ACHN (cell line): ENCODE measurements around the gene CDCA3.
A peak's percentile ranks its signal among the peaks of the same experiment; 100 is the strongest.

Source experiments
- DNase-seq: peaks from one replicate; pipeline ENCODE4 v3.0.0-alpha.2; 2015
- in situ Hi-C: cut with HindIII; loops from 2 replicates; pipeline ENCODE4 v1.10.0; 2017; ENCODE audit warnings: low sequenced_read_pairs, low pct_ligation_motif_present, low pct_unique_long_range_greater_than_20kb

CDCA3 gene

DNA sequence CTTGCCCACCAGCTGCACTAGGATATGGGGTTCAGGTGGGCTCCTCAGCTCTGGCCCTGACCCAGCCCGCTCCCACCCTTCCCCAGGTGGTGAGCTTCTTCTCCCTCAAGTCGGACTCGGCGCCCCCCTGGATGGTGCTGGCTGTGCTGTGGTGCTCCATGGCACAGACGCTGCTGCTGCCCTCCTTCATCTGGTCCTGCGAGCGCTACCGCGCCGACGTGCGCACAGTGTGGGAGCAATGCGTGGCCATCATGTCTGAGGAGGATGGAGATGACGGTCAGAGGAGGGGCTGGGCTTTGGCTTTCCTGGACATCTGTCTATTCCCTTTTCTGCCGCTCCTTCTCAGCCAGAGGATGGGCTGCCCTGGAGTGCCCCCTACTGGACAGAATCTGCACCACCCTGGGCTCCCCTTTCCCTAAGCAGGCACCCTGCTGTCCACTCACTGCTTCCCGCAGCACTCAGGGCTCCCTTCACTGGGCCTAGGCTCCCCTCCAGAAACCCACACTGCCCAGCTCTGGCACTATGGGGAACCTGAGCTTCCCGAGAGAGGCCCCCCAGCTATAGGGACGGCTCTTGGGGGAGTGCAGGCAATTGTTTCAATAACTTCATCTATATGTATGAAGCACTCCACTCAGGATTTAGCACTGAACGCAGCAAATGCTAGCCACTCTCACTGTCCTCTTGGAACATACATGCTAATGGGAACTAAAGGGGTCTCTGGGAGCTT, 25.5 kb downstream of the CDCA3 start:
- peak; percentile 90 for DNase-seq
- in situ Hi-C loops = no loop called here

DNA sequence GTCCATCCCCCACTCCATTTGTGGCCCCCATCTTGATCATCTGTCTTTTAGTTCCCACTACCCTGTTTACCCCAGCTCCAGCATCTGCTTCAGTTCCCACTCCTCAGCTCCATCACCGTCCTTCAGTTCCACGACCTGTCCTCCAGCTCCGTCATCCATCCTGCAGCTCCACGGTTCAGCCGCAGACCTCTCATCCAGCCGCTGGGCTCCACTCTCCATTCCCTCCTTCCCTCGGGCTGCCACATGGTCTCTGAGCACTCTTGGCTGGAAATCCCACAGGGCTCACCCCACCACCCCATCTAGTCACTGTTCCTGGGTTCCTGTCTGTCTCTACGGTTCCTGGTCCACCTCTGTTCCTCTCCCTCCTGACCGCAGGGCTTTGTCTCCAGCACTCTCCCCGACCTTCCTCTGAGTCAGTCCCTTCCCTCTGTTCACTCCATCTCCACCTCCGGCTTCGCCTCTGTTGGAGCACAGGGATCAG, 26.1 kb downstream of the CDCA3 start:
- DNase-seq = no peak
- in situ Hi-C loops = no loop called here

DNA sequence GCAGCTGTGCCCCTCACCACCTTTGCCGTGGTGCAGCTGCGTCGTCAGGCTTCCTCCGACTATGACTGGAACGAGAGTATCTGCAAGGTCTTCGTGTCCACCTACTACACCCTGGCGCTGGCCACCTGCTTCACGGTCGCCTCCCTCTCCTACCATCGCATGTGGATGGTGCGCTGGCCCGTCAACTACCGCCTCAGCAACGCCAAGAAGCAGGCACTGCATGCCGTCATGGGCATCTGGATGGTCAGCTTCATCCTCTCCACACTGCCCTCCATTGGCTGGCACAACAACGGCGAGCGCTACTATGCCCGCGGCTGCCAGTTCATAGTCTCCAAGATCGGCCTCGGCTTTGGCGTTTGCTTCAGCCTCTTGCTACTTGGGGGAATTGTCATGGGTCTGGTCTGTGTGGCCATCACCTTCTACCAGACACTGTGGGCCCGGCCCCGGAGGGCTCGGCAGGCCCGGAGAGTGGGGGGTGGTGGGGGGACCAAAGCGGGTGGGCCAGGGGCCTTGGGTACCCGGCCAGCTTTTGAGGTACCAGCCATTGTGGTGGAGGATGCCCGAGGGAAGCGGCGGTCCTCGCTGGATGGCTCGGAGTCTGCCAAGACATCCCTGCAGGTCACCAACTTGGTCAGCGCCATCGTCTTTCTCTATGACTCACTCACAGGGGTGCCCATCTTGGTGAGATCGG, 26.9 kb downstream of the CDCA3 start:
- in situ Hi-C loops = no loop called here
- no peak for DNase-seq

DNA sequence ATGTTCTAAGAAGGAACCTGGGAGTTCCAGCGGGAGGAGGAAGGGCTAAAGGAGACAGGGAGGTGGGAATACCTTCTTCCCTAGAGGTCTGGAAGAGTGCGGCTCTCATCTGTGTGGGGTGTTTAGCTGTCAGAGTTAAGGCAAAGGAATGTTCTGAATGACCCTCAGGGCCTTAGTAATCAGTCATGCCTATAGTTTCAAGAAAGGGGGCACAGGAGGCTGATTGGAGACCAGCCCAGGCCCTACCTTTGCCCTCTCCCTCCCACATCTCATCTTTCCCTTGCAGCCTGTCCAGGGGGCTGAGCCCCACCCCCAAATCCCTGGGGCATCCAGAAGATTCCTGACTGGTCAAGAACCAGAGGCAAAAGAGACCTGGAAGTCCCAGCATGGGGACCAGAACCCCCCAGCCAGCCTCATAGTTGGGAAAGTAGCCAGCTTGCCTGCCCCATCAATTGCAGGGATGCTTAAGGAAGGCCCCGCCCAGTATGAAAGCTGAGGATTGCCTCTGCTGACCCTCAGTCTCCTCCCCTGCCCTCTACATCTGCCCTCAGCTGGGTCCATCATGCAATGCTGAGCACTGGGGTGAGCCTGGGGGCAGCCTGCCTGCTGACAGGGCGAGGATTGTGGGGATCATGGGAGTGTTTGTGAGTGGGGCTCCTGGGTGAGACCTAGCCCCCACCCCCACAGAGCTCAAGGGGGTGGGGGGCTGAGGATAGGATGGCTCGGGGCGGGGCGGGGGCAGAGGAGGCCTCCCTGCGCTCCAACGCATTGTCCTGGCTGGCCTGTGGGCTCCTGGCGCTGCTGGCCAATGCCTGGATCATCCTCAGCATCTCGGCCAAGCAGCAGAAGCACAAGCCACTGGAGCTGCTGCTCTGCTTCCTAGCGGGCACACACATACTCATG, 27.7 kb downstream of the CDCA3 start:
- in situ Hi-C loops = no loop called here

DNA sequence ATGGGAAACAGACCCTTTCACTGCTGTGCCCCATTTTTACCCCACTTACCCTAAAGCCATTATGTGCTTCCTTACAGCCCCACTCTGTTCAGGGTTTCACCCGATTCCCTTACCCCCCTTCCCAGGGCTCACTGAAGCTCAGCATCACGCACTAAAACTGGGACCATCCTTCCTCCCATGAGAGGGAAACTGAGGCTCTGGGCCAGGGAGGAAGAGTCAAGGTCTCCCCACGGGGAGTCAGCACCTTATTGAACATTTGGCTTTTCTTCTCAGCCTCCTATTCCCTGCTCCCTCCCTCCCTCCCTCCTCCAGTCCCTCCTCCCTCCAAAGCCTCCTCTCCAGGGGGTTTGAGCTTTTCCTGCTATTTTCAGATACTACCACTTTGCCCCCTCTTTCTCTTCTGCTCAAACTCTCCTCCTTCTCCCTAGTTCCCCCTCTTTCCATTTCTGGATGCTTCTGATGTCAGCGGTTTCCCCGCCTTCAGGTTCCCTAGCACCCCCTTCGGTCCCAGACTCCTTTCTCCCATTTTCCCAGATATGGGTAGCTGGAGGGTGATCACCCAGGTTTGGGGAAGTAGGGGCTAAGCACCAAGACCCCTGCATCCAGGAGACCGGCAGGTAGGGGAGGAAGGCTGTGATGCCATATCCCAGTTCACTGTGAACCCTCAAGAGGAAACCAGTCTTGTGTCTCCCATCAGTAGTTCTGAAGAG, 28.5 kb downstream of the CDCA3 start:
- in situ Hi-C loops = no loop called here
- DNase-seq = no peak

More for the DNA sequence above, 27.7 kb downstream of the CDCA3 start:
- no peak for DNase-seq

DNA sequence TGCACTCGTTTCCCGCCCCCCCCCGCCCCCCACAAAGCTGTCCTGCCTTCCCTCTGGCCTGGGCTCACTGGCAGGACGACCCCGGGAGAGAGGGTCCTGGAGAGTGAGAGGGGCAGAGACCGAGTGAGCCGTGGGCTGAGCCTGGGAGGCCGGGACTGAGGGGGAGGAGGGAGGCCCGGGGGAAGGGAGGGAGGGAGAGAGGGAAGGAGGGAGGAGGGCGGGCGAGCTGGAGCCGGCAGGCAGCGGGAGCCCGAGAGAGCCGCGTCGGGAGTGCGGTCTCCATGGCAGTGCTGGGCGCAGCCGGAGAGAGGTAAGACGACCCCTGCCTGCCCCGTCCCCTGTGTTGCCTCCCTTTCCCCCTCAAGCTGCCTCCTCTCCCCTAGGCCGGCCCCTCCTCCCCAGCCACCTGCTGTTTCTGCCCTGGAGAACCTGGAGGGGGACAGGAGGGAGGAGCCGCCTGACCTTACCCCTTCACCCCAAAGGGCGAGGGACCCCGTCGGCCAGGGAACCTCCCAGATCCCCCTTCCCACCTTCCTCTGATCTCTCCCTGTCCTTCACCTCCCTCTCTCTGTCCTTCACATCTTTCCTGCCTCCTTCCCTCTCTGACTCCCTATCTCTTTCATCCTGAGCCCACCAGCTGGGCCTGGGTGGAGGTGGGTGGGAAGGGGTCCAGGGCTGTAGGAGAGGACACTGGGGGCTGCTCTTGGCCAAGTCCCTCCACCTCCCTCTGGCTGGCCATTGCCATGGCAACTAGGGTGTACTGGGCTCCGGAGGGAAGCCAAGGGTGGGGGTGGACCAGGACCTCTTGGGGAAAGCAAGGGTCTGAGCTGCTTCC, 29.3 kb downstream of the CDCA3 start, which contains the start of gene GPR162:
Gene GPR162, plus strand, starts transcription at position 231 of the 835 bp plus-strand sequence. CDS start 2,078 bp downstream, outside the sequence.
- in situ Hi-C loops = no loop called here
- peak; percentile 68 for DNase-seq

DNA sequence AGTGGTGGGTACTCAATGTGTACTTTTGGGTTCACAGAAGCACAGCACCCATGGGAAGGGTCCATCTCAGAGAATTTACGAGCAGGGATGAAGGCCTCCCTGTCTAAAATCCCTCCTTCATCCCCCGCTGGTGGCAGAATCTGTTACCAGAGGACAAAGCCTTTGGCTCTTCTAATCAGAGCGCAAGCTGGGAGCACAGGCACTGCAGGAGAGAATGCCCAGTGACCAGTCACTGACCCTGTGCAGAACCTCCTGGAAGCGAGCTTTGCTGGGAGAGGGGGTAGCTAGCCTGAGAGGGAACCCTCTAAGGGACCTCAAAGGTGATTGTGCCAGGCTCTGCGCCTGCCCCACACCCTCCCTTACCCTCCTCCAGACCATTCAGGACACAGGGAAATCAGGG, 30.9 kb downstream of the CDCA3 start:
- no peak for DNase-seq
- in situ Hi-C loops = no loop called here

DNA sequence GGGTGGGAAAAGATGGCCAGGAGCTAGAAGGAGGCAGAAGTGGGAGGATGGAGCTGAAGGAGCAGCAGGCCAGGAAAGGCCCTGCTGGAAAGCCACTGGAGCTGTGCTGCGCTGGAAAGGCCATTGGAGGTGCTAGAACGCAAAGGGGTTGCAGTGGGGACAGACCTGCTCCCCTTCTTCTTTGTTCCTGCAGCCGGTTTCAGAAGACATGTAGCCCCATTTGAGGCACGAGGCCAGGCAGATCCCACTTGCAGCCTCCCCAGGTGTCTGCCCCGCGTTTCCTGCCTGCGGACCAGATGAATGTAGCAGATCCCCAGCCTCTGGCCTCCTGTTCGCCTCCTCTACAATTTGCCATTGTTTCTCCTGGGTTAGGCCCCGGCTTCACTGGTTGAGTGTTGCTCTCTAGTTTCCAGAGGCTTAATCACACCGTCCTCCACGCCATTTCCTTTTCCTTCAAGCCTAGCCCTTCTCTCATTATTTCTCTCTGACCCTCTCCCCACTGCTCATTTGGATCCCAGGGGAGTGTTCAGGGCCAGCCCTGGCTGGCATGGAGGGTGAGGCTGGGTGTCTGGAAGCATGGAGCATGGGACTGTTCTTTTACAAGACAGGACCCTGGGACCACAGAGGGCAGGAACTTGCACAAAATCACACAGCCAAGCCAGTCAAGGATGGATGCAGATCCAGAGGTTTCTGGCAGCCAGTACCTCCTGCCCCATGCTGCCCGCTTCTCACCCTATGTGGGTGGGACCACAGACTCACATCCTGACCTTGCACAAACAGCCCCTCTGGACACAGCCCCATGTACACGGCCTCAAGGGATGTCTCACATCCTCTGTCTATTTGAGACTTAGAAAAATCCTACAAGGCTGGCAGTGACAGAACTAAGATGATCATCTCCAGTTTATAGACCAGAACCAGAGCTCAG, 31.7 kb downstream of the CDCA3 start:
- no peak for DNase-seq
- in situ Hi-C loops = no loop called here

DNA sequence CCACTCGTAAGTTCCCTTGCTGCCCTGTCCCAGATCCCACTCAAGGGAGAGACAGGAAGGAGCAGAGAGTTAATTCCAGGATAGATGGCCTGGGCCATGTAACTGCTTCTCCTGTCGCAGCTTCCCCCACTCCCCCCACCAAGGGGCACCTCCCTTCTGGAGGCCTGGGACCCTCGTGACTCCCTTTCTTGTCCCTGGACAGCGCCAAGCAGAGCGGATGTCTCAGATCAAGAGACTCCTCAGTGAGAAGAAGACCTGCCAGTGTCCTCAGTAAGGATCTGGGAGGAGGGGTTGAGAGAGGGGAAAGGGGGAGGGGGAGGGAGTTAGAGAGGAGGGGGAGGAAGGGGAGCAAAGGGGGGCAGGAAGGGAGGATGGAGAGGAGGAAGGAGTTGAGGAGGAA, 32.4 kb downstream of the CDCA3 start:
- in situ Hi-C loops = no loop called here
- DNase-seq = no peak

DNA sequence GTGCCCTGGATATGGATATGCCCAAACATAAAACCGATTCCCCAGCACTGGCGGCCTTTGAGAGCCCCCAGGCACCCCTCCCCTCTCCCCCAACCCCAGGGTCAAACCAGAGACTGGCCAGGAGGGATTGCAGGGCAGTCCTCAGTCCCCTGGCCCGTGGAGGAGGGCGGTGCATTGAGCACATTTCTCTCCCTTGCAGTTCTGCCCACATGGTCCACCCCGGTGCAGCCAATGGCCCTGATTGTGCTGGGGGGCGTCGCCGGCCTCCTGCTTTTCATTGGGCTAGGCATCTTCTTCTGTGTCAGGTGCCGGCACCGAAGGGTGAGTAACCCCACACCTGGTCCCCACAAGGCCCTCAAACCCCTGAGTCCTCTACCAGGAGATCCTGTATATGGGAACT, 32.9 kb downstream of the CDCA3 start:
- in situ Hi-C loops = no loop called here
- DNase-seq = no peak

DNA sequence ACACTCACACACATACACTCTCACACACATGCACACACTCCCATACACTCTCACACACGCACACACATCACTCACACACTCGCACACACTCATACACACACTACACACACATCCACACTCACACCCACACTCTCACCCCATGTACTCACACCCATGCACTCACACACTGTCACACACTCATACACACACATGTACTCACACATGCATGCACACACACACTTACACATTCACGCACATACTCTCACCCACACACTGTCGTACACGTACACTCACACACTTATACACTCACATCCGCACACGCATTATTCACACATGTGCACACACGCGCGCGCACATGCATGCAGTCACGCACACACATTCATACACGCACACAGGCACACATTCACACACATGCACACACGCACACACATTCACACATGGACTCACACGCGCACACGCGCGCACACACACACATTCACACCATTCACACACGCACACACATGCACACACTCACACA, 33.4 kb downstream of the CDCA3 start:
- DNase-seq = no peak
- in situ Hi-C loops = no loop called here

DNA sequence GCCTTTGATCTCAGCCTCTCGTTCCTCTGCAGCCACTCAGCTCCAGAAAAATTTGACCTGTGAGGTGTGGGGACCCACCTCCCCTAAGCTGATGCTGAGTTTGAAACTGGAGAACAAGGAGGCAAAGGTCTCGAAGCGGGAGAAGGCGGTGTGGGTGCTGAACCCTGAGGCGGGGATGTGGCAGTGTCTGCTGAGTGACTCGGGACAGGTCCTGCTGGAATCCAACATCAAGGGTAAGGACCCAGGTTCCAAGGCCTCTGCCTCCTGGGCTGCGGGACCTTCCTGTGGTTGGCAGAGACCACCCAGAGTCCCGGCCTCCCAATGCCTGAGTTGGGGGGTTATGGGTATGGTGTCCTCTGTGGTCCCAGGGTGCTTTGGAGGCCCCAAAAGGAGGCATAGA, 34.0 kb downstream of the CDCA3 start:
- in situ Hi-C loops = no loop called here
- no peak for DNase-seq

DNA sequence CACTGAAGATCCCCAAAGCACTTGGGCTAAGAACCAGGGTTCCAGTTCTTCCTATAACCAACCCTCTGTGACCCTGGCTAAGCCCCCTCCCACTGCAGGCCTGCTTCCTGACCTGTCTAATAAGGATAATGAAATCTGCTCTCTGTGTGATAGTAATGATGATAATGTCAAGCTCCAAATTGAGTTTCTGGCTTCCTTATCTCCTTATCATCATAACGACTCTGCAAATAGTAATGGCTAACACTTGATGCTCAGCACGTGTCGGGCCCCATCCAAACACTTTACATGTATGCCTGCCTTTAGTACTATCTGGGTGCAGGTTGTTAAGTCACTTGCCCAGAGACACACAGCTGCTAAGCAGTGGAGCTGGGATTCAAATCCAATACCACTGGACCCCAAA, 34.5 kb downstream of the CDCA3 start:
- in situ Hi-C loops = no loop called here
- no peak for DNase-seq

DNA sequence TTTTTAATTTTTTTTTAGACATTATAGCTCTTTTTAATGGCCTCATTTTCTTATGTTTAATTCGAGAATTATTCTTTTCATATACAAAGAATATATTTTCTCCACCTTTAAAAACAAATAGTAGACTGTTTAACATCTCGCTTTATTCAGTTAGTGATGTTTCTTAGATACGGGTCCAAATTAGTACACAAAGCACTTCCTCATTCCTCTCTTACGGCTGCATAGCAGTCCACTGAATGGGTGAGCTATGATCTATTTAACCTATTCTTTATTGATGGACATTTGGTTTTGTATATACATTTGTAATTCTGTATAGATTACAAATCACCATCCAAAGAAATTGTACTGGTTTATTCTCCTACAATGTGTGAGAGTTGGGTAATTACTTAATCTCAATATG, 37.7 kb downstream of the CDCA3 start:
- DNase-seq = no peak
- in situ Hi-C loops = no loop called here

DNA sequence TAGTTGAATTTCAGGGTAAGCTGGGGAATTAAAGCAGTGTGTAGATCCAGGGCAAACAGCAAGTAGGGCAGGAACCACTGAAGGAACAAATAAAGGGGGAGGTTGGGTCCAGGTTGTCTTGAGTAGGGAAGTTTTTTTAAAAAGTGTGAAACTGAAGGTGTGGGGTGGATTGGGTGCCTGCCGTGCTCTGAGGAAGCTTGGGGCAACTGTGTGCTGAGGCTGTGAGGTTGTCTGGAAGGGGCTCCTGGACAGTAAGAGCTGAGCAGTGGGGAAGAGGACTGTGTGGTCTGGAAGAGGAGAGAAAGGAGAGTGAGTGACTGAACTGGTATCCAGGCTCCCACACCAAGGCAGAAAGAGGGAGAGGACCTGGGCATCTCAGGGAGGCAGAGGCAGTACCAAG, 40.3 kb downstream of the CDCA3 start:
- in situ Hi-C loops = no loop called here
- no peak for DNase-seq

DNA sequence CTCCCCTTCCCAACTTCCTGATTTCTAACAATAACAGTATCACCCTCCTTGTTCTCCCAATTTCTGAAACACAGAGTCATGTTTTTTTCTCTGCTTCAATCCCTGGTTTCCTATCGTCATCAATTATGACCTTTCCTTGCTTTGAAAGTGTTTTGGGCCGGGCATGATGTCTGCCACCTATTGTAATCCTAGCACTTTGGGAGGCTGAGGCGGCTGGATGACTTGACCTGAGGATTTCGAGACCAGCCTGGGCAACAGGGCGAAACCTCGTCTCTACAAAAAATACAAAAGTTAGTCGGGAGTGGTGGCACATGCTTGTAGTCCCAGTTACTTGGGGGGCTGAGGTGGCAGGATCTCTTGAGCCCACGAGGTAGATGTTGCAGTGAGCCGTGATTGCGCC, 42.0 kb downstream of the CDCA3 start:
- DNase-seq = no peak
- in situ Hi-C loops = no loop called here

DNA sequence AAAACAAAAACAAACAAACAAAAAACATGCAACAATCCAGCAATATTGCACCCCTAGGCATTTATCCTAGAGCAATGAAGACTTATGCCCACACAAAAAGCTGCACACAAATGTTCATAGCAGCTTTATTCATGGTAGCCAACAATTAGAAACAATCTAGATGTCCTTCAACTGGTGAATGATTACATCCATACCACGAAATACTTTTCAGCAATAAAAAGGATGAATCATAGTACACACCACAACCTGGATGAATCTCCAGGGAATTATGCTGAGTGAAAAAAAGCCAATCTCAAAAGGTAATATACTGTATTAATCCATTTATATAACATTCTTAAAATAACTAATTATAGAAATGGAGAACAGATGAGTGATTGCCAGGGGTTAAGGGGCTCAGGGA, 43.9 kb downstream of the CDCA3 start:
- peak; percentile 40 for DNase-seq
- in situ Hi-C loops = no loop called here
